Caco-2 (cell line): ENCODE results near the gene C1orf105. TPM values are rescaled to one million over a fixed set of nuclear protein-coding genes. Genes with fewer than 3 reads are reported as not detected.

Experiments used
- BruUV-seq: library from RNA; stranded (reverse); fragments of 400-500 nt; replicated peaks from 2 replicates; lab custom pipeline; 2021; lab: Mats Ljungman, UMichigan
- CTCF ChIA-PET: fragments of 300-600 bp; sonication (Branson Sonifier 250); formaldehyde crosslinking; loops from one replicate; lab custom pipeline; 2022; ENCODE audit warnings: antibody characterized with exemption; lab: Charles Lee
- POLR2A ChIA-PET: fragments of 300-600 bp; sonication (Branson Sonifier 250); formaldehyde crosslinking; loops from one replicate; lab custom pipeline; 2022; ENCODE audit warnings: antibody characterized with exemption; lab: Charles Lee
- DNase-seq, 2 experiments: peaks; one replicate each; pipeline versions ENCODE4 v3.0.0 to v3.0.0-alpha.2; 2020 to 2022
- H3K27me3 ChIP-seq: replicated peaks from 2 replicates; pipeline ENCODE4 v1.6.0; 2011; ENCODE audit warnings: low read length; ENCODE audit not compliant: control insufficient read depth, insufficient read depth
- H3K36me3 ChIP-seq: 2 replicates; pipeline ENCODE4 v1.5.1; 2011; ENCODE audit warnings: low read length; ENCODE audit not compliant: control insufficient read depth, insufficient read depth
- H3K4me1 ChIP-seq: fragments of 250-450 bp; sonication (Bioruptor Pico); 2 replicates; pipeline ENCODE4 v1.5.1; 2020; ENCODE audit warnings: mild to moderate bottlenecking
- H3K4me3 ChIP-seq: 2 replicates; pipeline ENCODE4 v1.5.1; 2011; ENCODE audit warnings: low read depth, mild to moderate bottlenecking, control low read depth, low read length
- H3K9me3 ChIP-seq: fragments of 250-450 bp; sonication (Bioruptor Pico); 2 replicates; pipeline ENCODE4 v1.5.1; 2020; ENCODE audit warnings: mild to moderate bottlenecking, moderate library complexity
- H3K27ac Mint-ChIP-seq: one replicate; pipeline ENCODE4 v1.8.0; 2022; ENCODE audit warnings: mixed read lengths; ENCODE audit not compliant: unreplicated experiment
- H3K27me3 Mint-ChIP-seq: one replicate; pipeline ENCODE4 v1.8.0; 2022; ENCODE audit warnings: mixed read lengths; ENCODE audit not compliant: insufficient read depth, unreplicated experiment
- H3K36me3 Mint-ChIP-seq: one replicate; pipeline ENCODE4 v1.8.0; 2022; ENCODE audit warnings: mild to moderate bottlenecking, mixed read lengths; ENCODE audit not compliant: insufficient read depth, unreplicated experiment
- H3K4me1 Mint-ChIP-seq: one replicate; pipeline ENCODE4 v1.8.0; 2022; ENCODE audit warnings: low read depth, mixed read lengths; ENCODE audit not compliant: unreplicated experiment
- H3K4me3 Mint-ChIP-seq: one replicate; pipeline ENCODE4 v1.8.0; 2022; ENCODE audit warnings: mild to moderate bottlenecking, moderate library complexity, mixed read lengths; ENCODE audit not compliant: unreplicated experiment
- H3K9me3 Mint-ChIP-seq: one replicate; pipeline ENCODE4 v1.8.0; 2022; ENCODE audit warnings: mixed read lengths; ENCODE audit not compliant: unreplicated experiment
- intact Hi-C: fragments of 100-400 bp; cut with micrococcal nuclease; formaldehyde crosslinking; loops from one replicate; pipeline ENCODE4 v1.10.0; 2022; ENCODE audit not compliant: unreplicated experiment
- total RNA-seq: library from RNA; stranded (reverse); gene quantifications from 2 replicates; pipeline ENCODE4 v1.2.3, GENCODE V29; 2022
- TF ChIP-seq, protein P1 (sequence below), 2 experiments: fragments of 200-600 bp in 1 of 2; IDR thresholded peaks; 1 replicate in 1 of 2; 2 replicates in 1 of 2; pipeline versions ENCODE4 v1.5.1 to v1.8.0; 2011 to 2022; ENCODE audit warnings: antibody characterized with exemption in 1 of 2, control low read depth in 1 of 2, inconsistent platforms in 1 of 2, low read depth in 1 of 2, low read length in 1 of 2, mild to moderate bottlenecking in 1 of 2, moderate library complexity in 1 of 2; ENCODE audit not compliant: insufficient read depth in 1 of 2, severe bottlenecking in 1 of 2, unreplicated experiment in 1 of 2

C1orf105 gene
- total RNA-seq, 1 experiment from 2014 or later: 0.82 TPM

DNA sequence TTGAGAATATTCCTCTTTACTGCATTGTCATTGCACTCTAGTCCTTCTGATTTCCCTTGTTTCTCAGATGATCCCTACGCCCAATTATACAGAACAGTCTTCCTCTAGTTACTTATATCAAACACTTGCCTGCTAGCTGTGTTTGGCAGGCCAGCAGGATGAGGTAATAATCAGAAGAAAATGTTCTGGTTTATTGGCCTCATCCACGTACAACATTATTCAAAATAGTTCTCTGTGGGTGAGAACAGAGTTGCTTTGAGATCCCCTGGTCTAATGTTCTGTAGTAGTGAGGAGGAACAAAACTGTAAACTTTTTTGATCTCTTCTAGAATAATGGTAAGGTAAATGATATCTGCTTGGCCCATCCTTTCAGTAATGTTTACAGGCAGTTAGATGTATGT lies 22.3 kb upstream of the C1orf105 start:
- ChIA-PET POLR2A (no interaction called here), CTCF (interaction anchor here (1.8 kb wide), 1 partner anchor 396 kb away, joined by 9 read pairs; no protein-coding TSS in a partner anchor)
- Histone ChIP-seq H3K27me3 (no peaks in the 10 kb centered on the region), H3K4me3 (no peak overlapping the region), H3K36me3 (no peaks in the 10 kb centered on the region), H3K4me1 (peaks cover 15% of the 10 kb centered on the region), H3K9me3 (no peaks in the 10 kb centered on the region)
- Mint-ChIP-seq H3K9me3 (no peaks in the 10 kb centered on the region), H3K27ac (no peak overlapping the region), H3K4me1 (peaks cover 28% of the 10 kb centered on the region), H3K4me3 (no peak overlapping the region), H3K36me3 (peaks cover 5% of the 10 kb centered on the region), H3K27me3 (no peaks in the 10 kb centered on the region)
- intact Hi-C loops: loop anchor here (5.0 kb wide), 1 partner anchor 131 kb away; no protein-coding TSS in a partner anchor
- DNase-seq: no peak
- TF ChIP-seq, protein P1, sequence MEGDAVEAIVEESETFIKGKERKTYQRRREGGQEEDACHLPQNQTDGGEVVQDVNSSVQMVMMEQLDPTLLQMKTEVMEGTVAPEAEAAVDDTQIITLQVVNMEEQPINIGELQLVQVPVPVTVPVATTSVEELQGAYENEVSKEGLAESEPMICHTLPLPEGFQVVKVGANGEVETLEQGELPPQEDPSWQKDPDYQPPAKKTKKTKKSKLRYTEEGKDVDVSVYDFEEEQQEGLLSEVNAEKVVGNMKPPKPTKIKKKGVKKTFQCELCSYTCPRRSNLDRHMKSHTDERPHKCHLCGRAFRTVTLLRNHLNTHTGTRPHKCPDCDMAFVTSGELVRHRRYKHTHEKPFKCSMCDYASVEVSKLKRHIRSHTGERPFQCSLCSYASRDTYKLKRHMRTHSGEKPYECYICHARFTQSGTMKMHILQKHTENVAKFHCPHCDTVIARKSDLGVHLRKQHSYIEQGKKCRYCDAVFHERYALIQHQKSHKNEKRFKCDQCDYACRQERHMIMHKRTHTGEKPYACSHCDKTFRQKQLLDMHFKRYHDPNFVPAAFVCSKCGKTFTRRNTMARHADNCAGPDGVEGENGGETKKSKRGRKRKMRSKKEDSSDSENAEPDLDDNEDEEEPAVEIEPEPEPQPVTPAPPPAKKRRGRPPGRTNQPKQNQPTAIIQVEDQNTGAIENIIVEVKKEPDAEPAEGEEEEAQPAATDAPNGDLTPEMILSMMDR (IDR thresholded peaks at IDR 0.05; ENCODE audit: insufficient read depth in 1 of 2, low read depth in 1 of 2, low read length in 1 of 2, severe bottlenecking in 1 of 2, unreplicated experiment in 1 of 2): no peak
- BruUV-seq: no TSS peak

DNA sequence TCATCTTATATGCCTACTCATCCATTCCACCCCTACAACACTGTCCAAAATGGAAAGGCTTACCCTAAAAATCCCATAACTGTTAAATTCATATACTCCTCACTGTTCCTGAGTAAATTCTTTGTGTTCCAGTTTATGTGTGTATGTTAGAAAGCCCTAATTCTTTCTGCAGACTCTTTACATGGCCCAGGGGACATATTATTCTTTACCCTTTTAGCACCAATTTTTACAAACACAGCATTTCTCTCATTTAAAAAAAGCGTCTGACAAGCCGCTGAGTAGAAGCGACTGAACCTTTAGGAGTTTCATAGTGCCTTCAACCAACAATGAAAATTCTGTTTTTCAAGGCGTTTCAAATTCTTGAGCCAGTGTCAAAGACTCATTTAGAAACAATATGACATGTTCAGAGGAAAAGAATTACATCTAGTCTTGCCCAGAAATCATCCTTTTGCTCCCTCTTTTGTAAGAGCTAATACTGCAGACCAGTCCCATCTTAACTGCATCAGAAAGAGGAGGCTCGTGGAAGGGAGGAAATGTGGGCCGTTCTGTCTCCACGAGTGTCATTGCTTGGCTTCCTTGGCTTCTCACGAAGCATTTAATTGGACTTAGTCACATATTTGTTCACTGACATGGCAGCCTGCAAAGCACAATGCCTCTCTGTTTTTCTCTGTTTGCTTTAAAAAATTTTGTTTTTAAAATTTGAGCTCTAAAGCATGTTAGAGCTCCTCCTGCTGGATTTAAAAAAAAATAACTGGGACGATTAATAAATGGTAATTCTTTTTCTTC lies 21.3 kb upstream of the C1orf105 start:
- H3K9me3 Mint-ChIP-seq: no peaks in the 10 kb centered on the region
- H3K36me3 Mint-ChIP-seq: peaks cover 1% of the 10 kb centered on the region
- no peak overlapping the region for H3K4me3 Mint-ChIP-seq
- TF ChIP-seq, protein P1 (IDR thresholded peaks at IDR 0.05; ENCODE audit: insufficient read depth in 1 of 2, low read depth in 1 of 2, low read length in 1 of 2, severe bottlenecking in 1 of 2, unreplicated experiment in 1 of 2): peak; percentile 47 to 51
- no peak overlapping the region for H3K4me3 ChIP-seq
- H3K4me1 ChIP-seq: peaks cover 15% of the 10 kb centered on the region
- no TSS peak for BruUV-seq
- peak; percentile 45 to 47 for DNase-seq
- intact Hi-C loops: loop anchor here (1.0 to 5.0 kb wide), 6 partner anchors 39 to 397 kb away; no protein-coding TSS in a partner anchor
- no peaks in the 10 kb centered on the region for H3K36me3 ChIP-seq
- peaks cover 26% of the 10 kb centered on the region for H3K4me1 Mint-ChIP-seq
- H3K9me3 ChIP-seq: no peaks in the 10 kb centered on the region
- CTCF ChIA-PET: interaction anchor here (0.7 to 1.8 kb wide), 4 partner anchors 179 to 414 kb away, joined by 3 to 9 read pairs (median 4); no protein-coding TSS in a partner anchor
- H3K27me3 Mint-ChIP-seq: no peaks in the 10 kb centered on the region
- peak overlapping the region; percentile 15 for H3K27ac Mint-ChIP-seq
- H3K27me3 ChIP-seq: no peaks in the 10 kb centered on the region
- POLR2A ChIA-PET: no interaction called here

DNA sequence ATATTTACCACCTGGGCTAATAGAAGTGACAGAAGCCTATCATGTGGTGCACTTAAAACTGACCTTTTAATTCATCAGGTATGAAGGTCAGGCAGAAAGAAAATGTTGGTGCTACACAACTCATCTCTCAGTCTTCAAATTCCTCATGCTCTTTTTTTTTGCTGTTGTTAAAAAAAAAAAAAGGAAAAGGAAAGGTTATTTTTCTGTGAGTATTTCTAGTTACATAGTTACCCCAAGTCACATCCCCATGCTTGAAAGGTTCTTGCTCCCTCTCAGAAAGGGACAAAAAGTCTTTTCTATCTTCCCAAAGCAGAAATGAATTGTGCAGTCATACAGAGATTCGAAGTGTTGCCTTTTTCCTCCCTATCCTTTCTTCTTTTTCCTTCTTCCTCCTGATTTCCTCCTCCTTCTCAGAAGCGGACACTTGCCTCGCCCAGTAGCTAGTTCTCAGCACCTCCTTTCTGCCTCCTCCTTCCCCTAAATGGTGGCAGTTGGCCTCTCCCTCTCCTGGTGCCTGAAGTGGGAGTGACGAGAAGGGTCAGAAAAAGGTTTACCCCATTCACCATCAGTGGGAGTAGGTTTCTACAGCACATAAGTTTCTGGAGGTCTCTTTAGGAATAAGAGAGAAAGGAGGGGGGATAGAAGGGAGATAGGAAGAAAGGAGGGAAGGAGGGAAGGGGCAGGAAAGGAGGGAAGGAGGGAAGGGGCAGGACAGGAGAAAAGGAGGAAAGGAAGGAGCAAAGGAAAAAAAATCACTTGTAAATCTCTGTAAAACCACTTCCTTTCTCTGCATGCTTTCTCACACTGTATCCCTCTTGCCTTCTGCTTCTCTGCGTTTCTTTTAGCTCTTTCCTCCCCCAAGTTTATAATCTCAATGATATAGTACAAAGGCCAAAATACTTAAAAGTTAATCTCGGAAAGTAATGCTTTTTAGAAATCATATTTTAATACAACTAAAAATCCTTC lies 20.4 kb upstream of the C1orf105 start:
- Mint-ChIP-seq H3K4me3 (no peak overlapping the region), H3K27me3 (no peaks in the 10 kb centered on the region), H3K36me3 (no peaks in the 10 kb centered on the region), H3K9me3 (no peaks in the 10 kb centered on the region), H3K4me1 (peaks cover 20% of the 10 kb centered on the region), H3K27ac (peak overlapping the region; percentile 20)
- ChIA-PET POLR2A (no interaction called here), CTCF (interaction anchor here (0.7 to 1.8 kb wide), 4 partner anchors 180 to 415 kb away, joined by 3 to 9 read pairs (median 4); no protein-coding TSS in a partner anchor)
- no TSS peak for BruUV-seq
- peaks cover 15% of the 10 kb centered on the region for H3K4me1 ChIP-seq
- TF ChIP-seq, protein P1 (IDR thresholded peaks at IDR 0.05; ENCODE audit: insufficient read depth in 1 of 2, low read depth in 1 of 2, low read length in 1 of 2, severe bottlenecking in 1 of 2, unreplicated experiment in 1 of 2): peak in 1 of 2 experiments; percentile 27
- no peaks in the 10 kb centered on the region for H3K9me3 ChIP-seq
- no peaks in the 10 kb centered on the region for H3K36me3 ChIP-seq
- DNase-seq: no peak
- H3K4me3 ChIP-seq: no peak overlapping the region
- intact Hi-C loops: loop anchor here (1.0 to 5.0 kb wide), 6 partner anchors 40 to 398 kb away; no protein-coding TSS in a partner anchor
- no peaks in the 10 kb centered on the region for H3K27me3 ChIP-seq
